GM18870 (cell line): Measurements from ENCODE around the gene CYP3A5.
"Not testable (repeated sequence)": the region's sequence is repeated elsewhere in the genome, so short reads cannot be mapped to it uniquely, and the experiment has no call there.

Experiments
- ATAC-seq: cut with Tn5 transposase; IDR thresholded peaks from one replicate; pipeline ENCODE4 v1.9.1; 2021; ENCODE audit warnings: moderate library complexity; ENCODE audit not compliant: unreplicated experiment

Gene CYP3A5

GRCh38 chr7:99679400-99680191 is at the start of gene CYP3A5:
CYP3A5 (minus strand) TSS chr7:99679996; CDS start chr7:99679896, 100 bp downstream.
- no peak for ATAC-seq

GRCh38 chr7:99728615-99729014 is 48.8 kb upstream of the CYP3A5 start:
- ATAC-seq, result no peak

GRCh38 chr7:99723201-99723600 is 43.4 kb upstream of the CYP3A5 start:
- not testable (repeated sequence) for ATAC-seq

- no peak for ATAC-seq
These were observed 41.2 kb upstream of the CYP3A5 start for GRCh38 chr7:99720800-99721595.

- no peak for ATAC-seq
These were observed 40.4 kb upstream of the CYP3A5 start for GRCh38 chr7:99719996-99720769.

- no peak for ATAC-seq
These were observed 34.3 kb upstream of the CYP3A5 start for GRCh38 chr7:99713995-99714570.

- no peak for ATAC-seq
These were observed 30.2 kb upstream of the CYP3A5 start for GRCh38 chr7:99709838-99710578.

GRCh38 chr7:99709260-99709659 is 29.5 kb upstream of the CYP3A5 start:
- no peak for ATAC-seq

- ATAC-seq, result no peak
These were observed 27.3 kb upstream of the CYP3A5 start for GRCh38 chr7:99707096-99707495.

- no peak for ATAC-seq
These were observed 20.1 kb upstream of the CYP3A5 start for GRCh38 chr7:99699946-99700345.

- not testable (repeated sequence) for ATAC-seq
These were observed 19.3 kb upstream of the CYP3A5 start for GRCh38 chr7:99698867-99699730.

GRCh38 chr7:99694912-99695304 is 15.1 kb upstream of the CYP3A5 start:
- ATAC-seq, result no peak

GRCh38 chr7:99694201-99694911 is 14.6 kb upstream of the CYP3A5 start:
- no peak for ATAC-seq

GRCh38 chr7:99693427-99694200 is 13.8 kb upstream of the CYP3A5 start:
- no peak for ATAC-seq

GRCh38 chr7:99693100-99693426 is 13.3 kb upstream of the CYP3A5 start:
- no peak for ATAC-seq

- ATAC-seq, result not testable (repeated sequence)
These were observed 12.8 kb upstream of the CYP3A5 start for GRCh38 chr7:99692563-99692962.

GRCh38 chr7:99691658-99692057 is 11.9 kb upstream of the CYP3A5 start:
- not testable (repeated sequence) for ATAC-seq

- not testable (repeated sequence) for ATAC-seq
These were observed 11.1 kb upstream of the CYP3A5 start for GRCh38 chr7:99690918-99691317.
